Stromal cell of bone marrow (primary cell): Measurements from ENCODE around the gene ROBO2.

Experiments
- DNase-seq: peaks from one replicate; pipeline ENCODE4 v3.0.0-alpha.2; 2012; ENCODE audit warnings: low read depth

ROBO2 gene

GRCh38 chr3:77256584-77257503 is 216.9 kb downstream of the ROBO2 start:
- no peak for DNase-seq

- DNase-seq: no peak
Measured at GRCh38 chr3:77259694-77260093, 219.8 kb downstream of the ROBO2 start.

- DNase-seq: no peak
Measured at GRCh38 chr3:77262361-77262760, 222.5 kb downstream of the ROBO2 start.

- DNase-seq: no peak
Measured at GRCh38 chr3:77267589-77267988, 227.7 kb downstream of the ROBO2 start.

- DNase-seq: no peak
Measured at GRCh38 chr3:77271306-77271705, 231.4 kb downstream of the ROBO2 start.

GRCh38 chr3:77271711-77272110 is 231.8 kb downstream of the ROBO2 start:
- DNase-seq: no peak

- no peak for DNase-seq
Measured at GRCh38 chr3:77279276-77279675, 239.4 kb downstream of the ROBO2 start.

GRCh38 chr3:77281721-77282120 is 241.8 kb downstream of the ROBO2 start:
- DNase-seq: no peak

GRCh38 chr3:77283108-77283507 is 243.2 kb downstream of the ROBO2 start:
- DNase-seq: no peak

- no peak for DNase-seq
Measured at GRCh38 chr3:77288348-77288747, 248.4 kb downstream of the ROBO2 start.

GRCh38 chr3:77296527-77296926 is 256.6 kb downstream of the ROBO2 start:
- DNase-seq: no peak

- DNase-seq: no peak
Measured at GRCh38 chr3:77298417-77298816, 258.5 kb downstream of the ROBO2 start.

- DNase-seq: no peak
Measured at GRCh38 chr3:77303955-77304699, 264.2 kb downstream of the ROBO2 start.

GRCh38 chr3:77304700-77305021 is 264.8 kb downstream of the ROBO2 start:
- DNase-seq: no peak

- no peak for DNase-seq
Measured at GRCh38 chr3:77309460-77309859, 269.6 kb downstream of the ROBO2 start.

- DNase-seq: no peak
Measured at GRCh38 chr3:77313843-77314242, 273.9 kb downstream of the ROBO2 start.

- no peak for DNase-seq
Measured at GRCh38 chr3:77319711-77320110, 279.8 kb downstream of the ROBO2 start.

GRCh38 chr3:77320514-77320913 is 280.6 kb downstream of the ROBO2 start:
- DNase-seq: peak; percentile 15

GRCh38 chr3:77321646-77322045 is 281.7 kb downstream of the ROBO2 start:
- DNase-seq: no peak

- no peak for DNase-seq
Measured at GRCh38 chr3:77323626-77324025, 283.7 kb downstream of the ROBO2 start.

GRCh38 chr3:77324105-77324504 is 284.2 kb downstream of the ROBO2 start:
- DNase-seq: no peak

GRCh38 chr3:77325280-77325679 is 285.4 kb downstream of the ROBO2 start:
- no peak for DNase-seq

- no peak for DNase-seq
Measured at GRCh38 chr3:77325702-77326101, 285.8 kb downstream of the ROBO2 start.
